Fibroblast of skin of scalp (primary cell): ENCODE results near the gene NHLRC2. TPM values are rescaled to one million over a fixed set of nuclear protein-coding genes. Genes with fewer than 3 reads are reported as not detected.
A peak's percentile ranks its signal among the peaks of the same experiment; 100 is the strongest.
"Not testable (repeated sequence)": the region's sequence is repeated elsewhere in the genome, so short reads cannot be mapped to it uniquely, and the experiment has no call there.

Experiments
- DNase-seq: peaks from one replicate; pipeline ENCODE4 v3.0.0-alpha.2; 2013
- polyA plus RNA-seq, 2 experiments: library from polyadenylated mRNA; unstranded; fragments of 120-200 nt; gene quantifications; one replicate each; pipeline ENCODE4 v1.2.1, GENCODE V29; 2013; ENCODE audit not compliant: insufficient read length in 2 of 2

Gene NHLRC2
- 6.7 TPM for polyA plus RNA-seq (2013, experiment 1 of 2; ENCODE audit: insufficient read length)
- polyA plus RNA-seq (2013, experiment 2 of 2; ENCODE audit: insufficient read length): 8.3 TPM

DNA sequence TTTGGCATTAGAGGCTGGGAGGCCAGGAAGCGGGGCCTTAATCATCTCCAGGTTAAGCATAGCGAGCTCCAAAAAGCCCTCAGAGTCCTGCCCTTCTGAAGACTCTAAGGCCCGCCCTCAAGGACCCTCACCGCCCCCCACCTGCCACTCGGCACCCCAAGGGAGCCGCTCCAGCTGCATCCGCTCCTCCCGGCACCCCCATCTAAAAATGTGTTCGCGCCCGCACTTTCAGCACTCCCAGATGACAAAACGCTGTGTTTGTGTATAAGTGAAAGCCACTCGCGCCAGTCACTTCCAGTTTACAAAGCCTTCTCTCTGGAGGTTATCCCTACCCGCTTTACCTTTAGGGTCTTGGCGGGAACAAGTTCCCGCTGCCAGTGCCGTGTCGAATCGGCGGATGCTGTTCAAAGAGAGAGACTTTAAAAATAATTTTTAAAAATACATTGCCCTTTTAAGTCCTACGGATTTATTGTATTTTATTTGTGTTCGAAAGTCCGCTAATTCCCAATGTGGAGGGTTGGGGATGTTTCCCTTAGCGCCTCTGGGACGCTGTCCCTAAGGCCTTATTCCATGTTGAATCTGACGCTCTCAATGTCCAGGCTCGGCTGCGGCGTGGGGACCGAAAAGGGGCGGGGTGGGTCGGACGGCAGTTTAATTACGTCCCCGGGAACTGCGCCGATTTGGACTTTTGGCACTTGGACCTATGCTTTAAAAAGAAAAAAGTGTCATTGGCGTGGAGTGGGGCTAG is at the start of gene NHLRC2, which contains the start of gene DCLRE1A:
NHLRC2 (plus strand) TSS at position 649 of the 748 bp plus-strand sequence. CDS start 212 bp downstream, outside the sequence.
DCLRE1A (minus strand) TSS at position 70 of the 748 bp plus-strand sequence. CDS start 900 bp downstream, outside the sequence.
- peak; percentile 86 for DNase-seq

- no peak for DNase-seq
Observed at GRCh38 chr10:113806503-113806902, 48.0 kb upstream of the NHLRC2 start.

DNA sequence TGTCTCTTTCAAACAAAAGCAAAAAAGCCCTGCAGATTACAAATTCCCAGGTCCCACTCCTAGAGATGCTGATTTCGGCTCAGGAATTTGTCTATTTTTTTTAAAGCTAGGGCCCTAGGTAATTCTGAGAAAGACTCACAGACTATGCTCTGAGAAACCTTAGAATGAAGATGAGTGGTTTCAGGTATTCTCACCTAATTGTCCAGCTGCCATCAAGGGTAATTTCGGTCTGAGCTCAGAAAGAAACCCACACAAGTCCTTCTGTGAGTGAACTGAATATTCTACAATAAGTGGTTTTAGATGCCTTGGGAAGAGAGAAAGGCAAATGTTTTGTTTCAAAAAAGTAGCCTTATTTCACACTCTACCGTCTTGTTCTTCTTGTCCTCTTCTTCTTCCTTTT is 46.3 kb upstream of the NHLRC2 start:
- DNase-seq: no peak

DNA sequence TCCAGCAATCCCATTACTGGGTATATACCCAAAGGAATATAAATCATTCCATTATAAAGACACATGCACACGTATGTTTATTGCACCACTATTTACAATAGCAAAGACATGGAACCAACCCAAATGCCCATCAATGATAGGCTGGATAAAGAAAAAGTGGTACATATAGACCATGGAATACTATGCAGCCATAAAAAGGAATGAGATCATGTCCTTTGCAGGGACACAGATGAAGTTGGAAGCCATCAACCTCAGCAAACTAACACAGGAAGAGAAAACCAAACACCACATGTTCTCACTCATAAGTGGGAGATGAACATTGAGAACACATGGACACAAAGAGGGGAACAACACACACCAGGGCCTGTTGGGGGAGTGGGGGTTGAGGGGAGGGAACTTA is 39.8 kb upstream of the NHLRC2 start:
- DNase-seq: not testable (repeated sequence)

GRCh38 chr10:113819989-113820388 is 34.5 kb upstream of the NHLRC2 start:
- no peak for DNase-seq

DNA sequence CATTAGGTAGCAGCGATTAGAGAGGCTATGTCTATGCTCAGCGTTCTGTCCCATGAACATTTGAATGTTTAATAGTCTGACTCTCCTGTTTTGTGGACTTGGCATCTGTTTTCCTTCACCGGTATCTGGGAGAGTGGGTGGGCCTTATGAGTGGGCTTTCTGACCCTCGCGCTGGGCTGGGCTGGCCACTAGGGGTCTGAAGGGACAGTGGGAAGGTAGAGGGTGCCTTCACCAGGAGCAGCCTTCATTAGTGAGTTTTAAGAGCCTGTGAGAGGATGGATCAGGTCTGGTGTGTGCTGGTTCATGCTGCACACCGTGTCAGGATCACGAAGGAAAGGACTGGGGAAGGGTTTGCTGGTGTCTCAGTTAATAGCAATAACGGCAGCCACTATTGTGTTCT is 34.0 kb upstream of the NHLRC2 start:
- DNase-seq: no peak

GRCh38 chr10:113821306-113821705 is 33.2 kb upstream of the NHLRC2 start:
- DNase-seq: not testable (repeated sequence)

DNA sequence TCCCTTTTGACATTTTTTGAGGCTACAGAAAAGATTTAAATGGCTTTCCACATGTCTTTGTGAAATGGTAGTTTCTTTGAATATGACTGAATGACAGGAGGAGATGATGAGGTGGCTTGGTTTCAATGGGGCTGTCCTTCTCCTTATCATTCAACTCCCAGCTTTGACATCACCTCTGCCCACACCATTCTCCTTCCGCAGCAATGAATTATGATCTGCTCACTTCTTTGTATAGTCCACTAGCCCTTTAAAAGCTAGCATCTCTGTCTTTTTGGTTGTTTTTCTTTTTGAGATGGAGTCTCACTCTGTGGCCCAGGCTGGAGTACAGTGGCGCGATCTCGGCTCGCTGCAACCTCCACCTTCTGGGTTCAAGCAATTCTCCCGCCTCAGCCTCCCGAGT is 32.3 kb upstream of the NHLRC2 start:
- DNase-seq: no peak

GRCh38 chr10:113823389-113823788 is 31.1 kb upstream of the NHLRC2 start:
- DNase-seq: no peak

GRCh38 chr10:113825791-113826190 is 28.7 kb upstream of the NHLRC2 start:
- no peak for DNase-seq

DNA sequence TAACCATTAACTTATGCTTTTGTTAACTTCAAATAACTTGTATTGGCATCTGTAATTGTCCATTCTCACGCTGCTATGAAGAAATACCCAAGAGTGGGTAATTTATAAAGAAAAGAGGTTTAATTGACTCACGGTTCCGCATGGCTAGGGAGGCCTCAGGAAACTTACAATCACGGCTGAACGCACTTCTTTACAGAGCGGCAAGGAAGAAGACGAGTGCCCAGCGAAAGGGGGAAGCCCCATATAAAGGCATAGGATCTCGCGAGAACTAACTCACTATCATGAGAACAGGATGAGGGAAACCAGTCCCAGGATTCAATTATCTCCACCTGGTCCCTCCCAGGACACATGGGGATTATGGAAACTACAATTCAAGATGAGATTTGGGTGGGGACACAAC is 25.9 kb upstream of the NHLRC2 start:
- not testable (repeated sequence) for DNase-seq

DNA sequence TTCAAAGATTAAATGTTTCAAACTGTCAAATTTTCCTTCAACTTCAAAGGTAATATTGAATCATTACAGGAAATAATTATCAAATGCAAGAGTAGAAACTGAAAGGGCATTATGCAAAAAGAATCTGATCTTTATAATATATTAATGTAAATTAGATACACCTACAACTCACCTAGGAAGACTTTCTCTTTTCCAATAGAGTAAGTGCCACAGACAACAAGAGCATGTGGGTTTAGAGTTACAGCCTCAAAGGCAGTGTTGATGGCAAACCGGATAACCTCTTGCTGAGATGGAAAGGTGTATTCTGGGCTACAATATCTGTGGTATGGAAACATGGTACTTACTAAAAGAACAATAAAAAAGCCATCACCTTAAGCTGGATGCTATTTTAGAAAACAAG is 12.3 kb upstream of the NHLRC2 start:
- no peak for DNase-seq

DNA sequence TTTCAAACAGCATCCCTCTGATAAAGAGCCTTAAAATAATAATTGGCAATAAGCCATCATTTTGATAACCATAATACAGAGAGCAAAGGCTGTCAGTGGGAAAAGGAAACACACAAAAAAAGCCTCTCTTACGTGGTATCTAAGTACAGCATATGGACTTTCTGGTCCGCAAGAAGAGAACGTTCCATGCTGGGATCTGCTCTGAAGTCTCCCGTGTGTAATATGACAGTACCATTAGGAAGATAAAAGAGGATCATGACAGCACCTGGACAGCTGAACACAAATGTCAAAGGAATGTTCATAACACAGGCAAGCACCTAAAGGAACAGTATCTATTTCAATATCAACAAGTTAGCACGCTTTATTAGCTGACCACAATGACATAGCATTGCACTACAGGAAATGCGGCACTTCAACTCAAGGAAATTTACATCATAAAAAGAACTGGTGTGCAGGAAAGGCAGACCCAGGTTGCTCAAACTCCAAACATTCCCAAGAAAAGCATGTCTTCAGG is 10.4 kb upstream of the NHLRC2 start:
- no peak for DNase-seq

DNA sequence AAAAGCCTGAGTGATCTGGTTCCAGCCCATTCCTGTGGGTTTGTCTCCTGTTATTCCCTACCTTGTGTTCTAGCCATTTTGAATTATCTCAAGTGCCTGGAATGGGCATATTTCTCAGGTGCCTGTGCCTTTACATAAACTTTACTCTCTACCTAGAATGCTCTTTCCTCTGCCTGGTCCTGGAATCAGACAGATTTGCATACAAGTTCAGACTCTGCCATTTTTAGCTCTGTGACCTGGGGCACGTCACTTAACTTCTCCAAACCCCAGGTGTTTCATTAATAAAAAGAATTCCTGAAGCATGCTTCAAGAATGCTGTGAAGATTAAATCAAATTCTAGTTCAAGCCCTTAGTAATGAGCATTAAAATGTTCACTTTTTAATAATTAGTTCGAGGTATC is 8.4 kb upstream of the NHLRC2 start:
- no peak for DNase-seq

- DNase-seq: no peak
Observed at GRCh38 chr10:113849140-113849803, 5.2 kb upstream of the NHLRC2 start.

- DNase-seq: no peak
Observed at GRCh38 chr10:113849946-113850345, 4.5 kb upstream of the NHLRC2 start.

- peak; percentile 2 for DNase-seq
Observed at GRCh38 chr10:113853578-113854012, 866 bp upstream of the NHLRC2 start.

DNA sequence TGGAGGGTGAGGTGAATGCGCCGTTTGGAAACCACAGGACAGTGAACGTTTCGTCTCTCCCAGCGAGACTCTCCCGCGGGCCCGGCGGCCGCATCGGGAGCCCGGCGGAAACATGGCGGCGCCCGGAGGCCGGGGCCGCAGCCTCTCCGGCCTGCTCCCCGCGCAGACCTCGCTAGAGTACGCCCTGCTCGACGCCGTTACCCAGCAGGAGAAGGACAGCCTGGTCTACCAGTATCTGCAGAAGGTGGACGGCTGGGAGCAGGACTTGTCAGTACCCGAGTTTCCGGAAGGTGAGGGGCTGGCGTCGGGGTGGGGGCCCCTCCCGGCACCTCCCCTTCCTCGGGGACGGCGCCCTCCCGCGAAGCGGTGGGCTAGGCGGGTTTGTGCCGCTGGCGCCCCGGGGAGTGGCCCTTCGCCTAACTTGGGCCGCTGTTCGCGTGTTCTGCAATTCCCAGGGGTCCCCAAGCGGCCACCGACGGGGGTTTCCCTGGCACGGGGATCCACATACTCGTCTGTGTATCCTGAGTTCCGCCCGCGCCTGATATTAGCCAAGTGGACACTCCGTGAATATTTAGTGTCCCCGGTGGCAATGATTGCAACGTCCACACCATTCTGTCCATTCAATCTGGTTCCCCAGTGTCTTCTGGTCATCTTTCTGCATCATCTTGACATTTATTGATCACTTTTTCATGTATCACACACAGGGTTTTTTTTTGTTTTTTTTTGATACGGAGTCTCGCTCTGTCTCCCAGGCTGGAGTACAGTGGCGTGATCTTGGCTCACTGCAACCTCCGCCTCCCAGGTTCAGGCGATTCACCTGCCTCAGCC is 514 bp downstream of the NHLRC2 start:
- DNase-seq: peak; percentile 60

GRCh38 chr10:113856563-113856962 is 2.1 kb downstream of the NHLRC2 start:
- DNase-seq: peak; percentile 2

DNA sequence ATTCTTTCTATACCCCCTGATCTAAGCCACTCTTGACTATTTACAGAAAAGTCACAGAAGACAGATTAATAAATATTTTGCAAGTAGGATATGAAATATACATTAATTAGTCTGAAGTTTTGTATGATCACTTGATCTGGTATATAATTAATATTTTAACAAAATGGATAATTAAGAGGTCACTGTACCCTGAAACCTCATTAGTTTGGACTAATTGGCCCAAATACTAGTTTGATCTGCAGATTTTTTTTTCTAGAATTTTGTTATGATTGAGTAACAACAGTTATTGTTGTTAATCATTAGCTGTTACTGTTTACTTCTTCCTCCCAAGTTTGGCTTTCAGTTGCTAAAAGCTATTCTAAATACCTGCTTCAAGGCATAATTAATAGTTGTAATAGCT is 2.7 kb downstream of the NHLRC2 start:
- DNase-seq: no peak

DNA sequence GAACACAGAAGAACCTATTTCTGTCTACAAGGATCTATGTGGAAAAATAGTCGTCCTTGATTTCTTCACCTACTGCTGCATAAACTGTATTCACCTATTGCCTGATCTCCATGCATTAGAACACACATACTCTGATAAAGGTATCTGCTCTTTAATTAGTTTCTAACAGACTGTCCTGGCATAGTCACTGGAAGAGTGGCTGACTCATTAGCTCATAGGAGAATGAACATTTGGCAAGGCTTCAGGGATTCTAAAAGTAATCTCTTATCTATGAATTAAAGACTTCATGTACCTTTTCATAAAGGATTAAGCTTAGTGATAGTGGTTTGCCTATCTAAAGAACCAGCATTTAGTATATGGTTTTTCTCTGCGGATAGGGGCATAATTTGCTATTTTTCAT is 4.1 kb downstream of the NHLRC2 start:
- no peak for DNase-seq

DNA sequence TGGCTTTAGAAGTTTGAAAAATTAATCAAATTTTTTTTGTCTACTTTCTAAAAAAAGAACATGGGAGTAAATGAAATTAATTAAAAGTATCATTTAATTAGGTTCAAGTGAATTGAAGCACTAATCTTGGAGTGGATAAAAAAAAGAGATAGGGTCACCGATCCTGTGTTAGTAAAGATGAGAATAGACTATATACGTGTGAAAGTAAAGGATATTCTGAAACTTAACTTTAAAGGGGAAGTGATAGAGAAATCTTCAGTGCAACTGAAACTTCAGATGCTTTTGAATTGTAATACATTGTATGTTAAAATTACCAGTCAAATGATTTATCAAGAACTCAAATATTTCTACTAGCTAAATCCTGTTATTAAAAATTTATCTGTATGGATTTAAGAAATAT is 4.8 kb downstream of the NHLRC2 start:
- no peak for DNase-seq

DNA sequence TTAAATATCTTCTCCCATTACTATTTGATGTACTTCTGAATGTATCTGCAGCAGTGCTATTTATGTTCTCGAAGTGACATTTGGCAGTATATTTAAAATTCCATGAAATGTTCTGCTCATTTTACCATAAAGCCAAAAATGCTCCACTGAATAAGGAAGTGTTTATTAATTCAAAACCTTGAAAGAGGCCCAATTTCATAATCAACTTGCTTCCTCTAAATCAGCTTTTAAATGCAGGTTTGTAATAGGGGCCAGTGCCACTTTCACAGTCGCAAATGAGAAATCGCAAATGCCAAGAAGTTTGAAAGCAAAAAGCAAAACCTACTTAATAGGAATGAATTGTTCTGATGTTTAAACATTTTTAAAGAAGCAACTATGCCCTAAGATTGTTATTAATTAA is 11.4 kb downstream of the NHLRC2 start:
- no peak for DNase-seq
